VCaP (cell line): ENCODE results near the gene ADCY3.
A peak's percentile ranks its signal among the peaks of the same experiment; 100 is the strongest.

Experiments
- H3K27ac ChIP-seq: fragments of 450-650 bp; 2 replicates; pipeline ENCODE4 v1.5.1; 2017
- CTCF ChIP-seq: fragments of 450-650 bp; conservative IDR thresholded peaks from 2 replicates; pipeline ENCODE4 v1.5.1; 2017; ENCODE audit warnings: mild to moderate bottlenecking, moderate library complexity

Gene ADCY3

GRCh38 chr2:24792542-24792873 is 127.5 kb downstream of the ADCY3 start:
- H3K27ac ChIP-seq, result peak overlapping the region; percentile 99
- TF ChIP-seq CTCF, result no peak

- peak overlapping the region; percentile 99 for H3K27ac ChIP-seq
- no peak for TF ChIP-seq CTCF
These were observed 128.6 kb downstream of the ADCY3 start for GRCh38 chr2:24791452-24791851.

- H3K27ac ChIP-seq, result no peak overlapping the region
- no peak for TF ChIP-seq CTCF
These were observed 131.2 kb downstream of the ADCY3 start for GRCh38 chr2:24788816-24789215.

- no peak for TF ChIP-seq CTCF
- no peak overlapping the region for H3K27ac ChIP-seq
These were observed 132.5 kb downstream of the ADCY3 start for GRCh38 chr2:24787532-24787931.

- H3K27ac ChIP-seq, result no peak overlapping the region
- no peak for TF ChIP-seq CTCF
These were observed 134.2 kb downstream of the ADCY3 start for GRCh38 chr2:24785671-24786321.

- TF ChIP-seq CTCF, result no peak
- no peak overlapping the region for H3K27ac ChIP-seq
These were observed 136.4 kb downstream of the ADCY3 start for GRCh38 chr2:24783641-24784040.

GRCh38 chr2:24779116-24779515 is 140.9 kb downstream of the ADCY3 start:
- TF ChIP-seq CTCF, result no peak
- H3K27ac ChIP-seq, result no peak overlapping the region
